ENCODE data around the gene FKBP14. TPM values are rescaled to one million over a fixed set of nuclear protein-coding genes. Genes with fewer than 3 reads are reported as not detected.

The FKBP14 gene
- total RNA-seq, 1 experiment from 2014 or later: 42.9 TPM

DNA sequence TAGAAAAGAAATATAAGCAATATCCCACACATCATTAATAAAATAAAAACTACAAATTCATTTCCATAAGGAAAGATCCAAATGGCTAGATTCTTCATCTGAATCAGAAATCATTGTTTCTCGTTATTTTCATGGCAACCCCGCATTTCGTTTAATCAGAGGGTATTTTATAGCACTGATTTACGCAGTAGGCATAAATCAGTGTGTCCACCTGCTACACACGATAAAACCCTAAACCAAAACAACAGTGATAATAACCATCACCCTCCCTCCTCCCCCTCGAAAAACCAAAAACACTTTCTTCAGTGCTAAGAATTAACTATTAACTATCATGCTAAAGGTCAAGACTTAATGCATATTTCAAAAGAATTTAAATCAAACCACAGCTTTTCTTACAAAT lies 16.5 kb downstream of the FKBP14 start:
- in situ Hi-C loops (cut with HindIII; ENCODE audit: low pct_unique_long_range_greater_than_20kb, low sequenced_read_pairs): loop anchor here (5.0 kb wide), 1 partner anchor 52 kb away; no protein-coding TSS in a partner anchor
- DNase-seq (ENCODE audit: low read depth, low spot score): no peak

DNA sequence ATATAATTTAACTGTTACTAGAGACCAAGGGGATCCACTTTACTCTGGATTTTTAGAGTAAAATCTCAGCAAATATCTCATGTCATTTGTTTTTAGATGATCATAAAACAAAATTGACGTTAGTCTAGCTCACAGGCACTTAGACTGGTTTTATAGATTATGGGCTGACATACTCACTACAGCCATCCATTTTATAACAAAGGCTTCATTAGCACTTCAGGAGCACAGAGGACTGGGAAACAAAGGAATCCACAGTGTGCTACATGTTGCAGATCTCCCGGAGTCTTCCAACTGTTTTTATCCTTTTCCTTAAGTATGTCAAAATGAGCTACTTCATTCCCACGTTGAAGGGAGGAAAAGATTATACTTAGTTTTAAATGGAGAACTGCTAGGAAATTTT lies 21.0 kb downstream of the FKBP14 start:
- DNase-seq (ENCODE audit: low read depth, low spot score): peak; percentile 24
- in situ Hi-C loops (cut with HindIII; ENCODE audit: low pct_unique_long_range_greater_than_20kb, low sequenced_read_pairs): no loop called here

DNA sequence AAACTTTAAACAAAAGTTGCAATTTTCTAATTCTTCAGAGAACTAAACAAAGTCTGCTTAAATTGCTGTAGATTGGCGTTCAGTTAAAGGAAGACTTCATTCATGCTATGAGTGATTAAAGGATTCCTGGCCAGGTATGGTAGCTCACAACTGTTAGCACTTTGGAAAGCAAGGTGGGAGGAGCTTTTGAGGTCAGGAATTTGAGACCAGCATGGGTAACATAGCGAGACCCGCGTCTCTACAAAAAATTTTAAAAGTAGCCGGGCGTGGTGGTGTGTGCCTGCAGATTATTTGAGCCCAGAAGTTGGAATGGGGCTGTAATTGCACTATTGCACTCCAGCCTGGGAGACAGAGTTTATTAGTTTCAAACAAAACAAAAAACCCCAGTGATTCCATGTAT lies 23.4 kb downstream of the FKBP14 start:
- in situ Hi-C loops (cut with HindIII; ENCODE audit: low pct_unique_long_range_greater_than_20kb, low sequenced_read_pairs): no loop called here

GRCh38 chr7:30001998-30002397 lies 24.5 kb downstream of the FKBP14 start:
- in situ Hi-C loops (cut with HindIII; ENCODE audit: low pct_unique_long_range_greater_than_20kb, low sequenced_read_pairs): no loop called here
- DNase-seq (ENCODE audit: low read depth, low spot score): no peak

More for the DNA sequence above, 23.4 kb downstream of the FKBP14 start:
- DNase-seq (ENCODE audit: low read depth, low spot score): no peak

GRCh38 chr7:29998489-29998888 lies 28.0 kb downstream of the FKBP14 start:
- DNase-seq (ENCODE audit: low read depth, low spot score): no peak
- in situ Hi-C loops (cut with HindIII; ENCODE audit: low pct_unique_long_range_greater_than_20kb, low sequenced_read_pairs): no loop called here

DNA sequence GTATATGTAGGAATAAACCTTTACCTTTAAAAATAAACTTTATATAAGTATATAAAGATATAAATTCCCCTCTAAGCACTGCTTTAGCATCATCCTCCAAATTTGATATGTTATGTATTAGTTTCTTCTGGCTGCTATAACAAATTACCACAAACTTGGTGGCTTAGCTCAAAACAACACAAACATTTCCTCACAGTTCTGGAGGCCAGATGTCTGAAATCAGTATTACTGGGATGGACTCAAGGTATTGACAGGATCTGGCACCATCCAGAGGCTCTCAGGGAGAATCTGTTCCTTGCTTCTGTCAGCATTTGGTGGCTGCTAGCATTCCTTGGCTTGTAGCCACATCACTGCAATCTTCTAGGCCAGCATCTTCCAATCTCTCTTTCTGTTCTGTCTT lies 30.2 kb downstream of the FKBP14 start:
- DNase-seq (ENCODE audit: low read depth, low spot score): no peak
- in situ Hi-C loops (cut with HindIII; ENCODE audit: low pct_unique_long_range_greater_than_20kb, low sequenced_read_pairs): no loop called here

DNA sequence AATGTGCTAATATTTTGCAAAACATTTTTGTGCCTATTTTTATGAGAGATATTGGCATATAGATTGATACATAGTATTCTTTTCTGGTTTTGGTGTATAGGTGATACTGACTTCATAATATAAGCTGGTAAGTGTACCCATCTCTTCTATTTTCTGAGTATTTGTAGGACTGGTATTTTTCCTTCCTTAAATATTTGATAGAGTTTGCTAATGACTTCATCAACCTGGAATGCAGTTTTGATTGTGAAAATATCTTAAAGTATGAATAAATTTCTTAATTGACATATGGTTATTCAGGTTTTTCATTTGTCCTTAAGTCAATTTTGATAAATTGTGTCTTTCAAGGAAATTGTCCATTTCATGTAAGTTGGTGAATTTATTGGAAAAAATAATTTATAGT lies 30.9 kb downstream of the FKBP14 start:
- in situ Hi-C loops (cut with HindIII; ENCODE audit: low pct_unique_long_range_greater_than_20kb, low sequenced_read_pairs): no loop called here
- DNase-seq (ENCODE audit: low read depth, low spot score): no peak

GRCh38 chr7:29993140-29993539 lies 33.4 kb downstream of the FKBP14 start:
- no peak for DNase-seq (ENCODE audit: low read depth, low spot score)
- in situ Hi-C loops (cut with HindIII; ENCODE audit: low pct_unique_long_range_greater_than_20kb, low sequenced_read_pairs): no loop called here

DNA sequence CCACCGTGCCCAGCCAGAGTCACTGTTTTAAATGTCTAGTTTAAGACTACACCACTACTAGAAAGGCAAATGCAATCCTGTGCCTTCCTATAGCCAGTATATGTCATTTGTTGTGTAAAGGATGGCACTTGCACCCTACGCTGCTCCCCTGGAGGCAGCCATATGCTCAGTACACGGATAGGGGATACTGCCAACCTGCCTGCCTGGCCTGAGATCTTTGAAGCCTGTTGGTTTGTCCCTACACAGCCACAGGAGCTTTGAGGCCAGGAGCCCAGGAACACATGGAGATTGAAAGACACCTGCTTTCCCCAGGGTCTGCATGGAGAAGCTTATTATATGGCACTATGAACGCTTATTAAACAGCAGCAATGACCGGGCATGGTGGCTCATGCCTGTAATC lies 34.6 kb downstream of the FKBP14 start:
- DNase-seq (ENCODE audit: low read depth, low spot score): no peak
- in situ Hi-C loops (cut with HindIII; ENCODE audit: low pct_unique_long_range_greater_than_20kb, low sequenced_read_pairs): no loop called here

DNA sequence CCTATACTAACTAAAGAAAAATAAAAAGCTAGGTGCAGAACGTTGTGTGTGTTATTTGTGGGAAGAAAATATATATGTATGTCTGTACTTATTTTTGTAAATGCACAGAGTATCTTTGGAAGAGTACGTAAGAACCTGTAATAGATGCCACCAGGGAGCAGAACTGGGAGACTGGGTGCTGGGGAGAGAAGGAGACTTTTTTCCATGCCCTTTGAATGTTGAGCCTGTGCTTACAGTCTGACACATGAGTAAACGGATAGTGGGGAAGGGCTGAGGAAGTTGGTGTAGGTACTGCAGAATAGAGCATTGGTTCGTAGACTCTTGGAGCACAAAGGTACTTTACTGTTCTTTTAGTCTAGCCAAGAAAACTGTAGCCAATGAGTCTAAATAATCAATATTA lies 35.6 kb downstream of the FKBP14 start:
- no peak for DNase-seq (ENCODE audit: low read depth, low spot score)
- in situ Hi-C loops (cut with HindIII; ENCODE audit: low pct_unique_long_range_greater_than_20kb, low sequenced_read_pairs): no loop called here

DNA sequence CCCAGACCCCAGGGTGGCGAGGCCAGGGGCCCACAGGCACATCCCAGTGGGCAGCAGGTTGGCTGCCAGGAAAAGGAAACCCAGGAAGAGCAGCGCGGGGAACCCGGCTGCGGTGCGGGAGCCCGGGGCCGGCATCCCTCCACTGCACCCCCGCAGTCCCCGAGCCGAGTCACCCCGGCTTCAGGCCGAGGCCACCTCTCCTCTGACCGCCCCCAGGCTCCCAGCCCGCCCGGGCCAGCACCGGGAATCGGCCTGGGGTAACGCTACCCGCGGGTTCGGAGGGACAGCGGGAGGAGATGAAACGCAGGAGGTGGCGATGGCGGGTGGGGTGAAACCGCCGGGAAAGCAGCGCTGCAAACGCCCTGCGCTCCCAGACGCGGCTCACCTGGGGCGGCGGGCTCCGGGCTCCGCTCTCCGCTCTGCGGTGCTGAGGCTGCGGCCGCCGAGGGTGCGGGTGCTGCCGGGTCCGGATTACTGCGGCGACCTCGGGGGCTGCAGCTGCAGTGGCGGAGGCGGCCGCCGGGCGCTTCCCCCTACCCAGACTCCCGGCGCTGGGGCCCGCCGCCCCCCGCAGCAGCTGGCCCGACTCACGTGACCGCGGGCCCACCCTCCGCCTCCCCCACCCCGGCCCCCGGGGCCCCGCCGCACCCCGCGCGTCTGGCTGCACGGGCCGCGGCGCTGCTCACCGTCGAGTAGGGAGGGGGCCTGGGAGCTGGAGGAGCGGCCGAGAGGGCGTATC lies 37.1 kb downstream of the FKBP14 start, which contains the start of gene SCRN1:
Gene SCRN1, minus strand, starts transcription at position 545 of the 739 bp plus-strand sequence. CDS start 20,734 bp downstream, outside the sequence.
- in situ Hi-C loops (cut with HindIII; ENCODE audit: low pct_unique_long_range_greater_than_20kb, low sequenced_read_pairs): no loop called here
- DNase-seq (ENCODE audit: low read depth, low spot score): no peak

GRCh38 chr7:29988424-29989256 lies 37.9 kb downstream of the FKBP14 start:
- peak; percentile 85 for DNase-seq (ENCODE audit: low read depth, low spot score)
- in situ Hi-C loops (cut with HindIII; ENCODE audit: low pct_unique_long_range_greater_than_20kb, low sequenced_read_pairs): no loop called here

DNA sequence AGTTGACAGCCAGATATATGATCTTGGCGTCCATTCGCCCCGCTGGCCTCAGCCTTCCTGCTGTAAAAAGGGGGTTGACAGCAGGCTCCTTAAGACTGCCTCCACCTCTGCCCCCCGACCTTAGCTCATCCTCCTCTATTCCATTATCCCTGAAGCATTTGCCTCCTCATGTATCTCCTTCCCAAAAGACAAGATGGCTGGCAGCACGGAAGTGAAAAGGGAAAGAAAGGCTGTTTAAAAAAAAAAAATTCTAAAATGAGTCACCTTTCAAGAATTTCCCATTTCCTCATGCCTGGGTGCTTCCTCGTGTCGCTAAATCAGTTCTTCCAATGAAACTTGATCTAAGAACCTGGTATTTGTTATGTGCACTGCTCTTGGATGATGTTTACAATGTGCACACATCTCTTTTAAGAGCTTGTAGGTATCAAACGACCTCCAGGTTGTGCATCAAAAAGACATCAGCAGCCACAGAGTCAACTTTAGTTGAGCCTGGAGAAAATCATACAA lies 38.6 kb downstream of the FKBP14 start:
- peak; percentile 70 for DNase-seq (ENCODE audit: low read depth, low spot score)
- in situ Hi-C loops (cut with HindIII; ENCODE audit: low pct_unique_long_range_greater_than_20kb, low sequenced_read_pairs): no loop called here

DNA sequence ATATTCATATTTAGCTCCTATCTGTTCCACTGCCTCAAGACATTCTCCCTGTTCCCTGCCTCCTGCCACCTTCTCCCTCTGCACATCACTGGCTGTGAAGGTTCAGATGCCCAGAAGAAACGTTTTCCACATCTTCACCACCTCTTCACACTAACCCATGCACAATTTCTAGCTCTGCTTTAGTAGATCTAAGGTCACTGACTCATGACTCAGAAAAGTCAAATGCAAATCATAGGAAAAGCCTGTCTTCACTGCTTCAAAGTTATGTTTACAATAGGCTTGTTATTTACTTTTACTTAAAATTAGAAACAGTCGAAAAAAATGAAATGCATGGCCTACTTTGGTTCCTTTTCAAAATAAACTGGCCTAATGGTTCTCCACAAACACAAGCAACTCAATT lies 39.4 kb downstream of the FKBP14 start:
- DNase-seq (ENCODE audit: low read depth, low spot score): no peak
- in situ Hi-C loops (cut with HindIII; ENCODE audit: low pct_unique_long_range_greater_than_20kb, low sequenced_read_pairs): no loop called here

DNA sequence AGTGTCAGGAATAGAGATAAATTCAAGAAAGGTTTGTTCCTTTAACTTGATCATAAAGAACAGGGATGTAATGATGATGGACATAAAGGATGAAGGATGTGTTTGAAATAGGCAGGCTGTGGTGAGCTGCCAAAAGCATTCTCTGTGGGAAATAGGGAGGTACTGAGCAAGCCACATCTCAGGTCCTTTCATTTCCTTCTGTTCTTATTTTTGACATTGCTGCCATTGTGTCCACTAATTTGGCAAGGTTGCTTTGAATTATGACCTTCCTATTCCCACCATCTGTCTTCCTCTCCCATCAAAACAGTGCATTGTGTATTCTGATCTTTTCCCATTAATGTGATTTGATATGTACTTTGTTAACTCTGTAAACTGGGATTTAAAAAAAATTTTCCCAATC lies 46.4 kb downstream of the FKBP14 start:
- in situ Hi-C loops (cut with HindIII; ENCODE audit: low pct_unique_long_range_greater_than_20kb, low sequenced_read_pairs): no loop called here
- no peak for DNase-seq (ENCODE audit: low read depth, low spot score)

GRCh38 chr7:29977886-29978651 lies 48.4 kb downstream of the FKBP14 start:
- in situ Hi-C loops (cut with HindIII; ENCODE audit: low pct_unique_long_range_greater_than_20kb, low sequenced_read_pairs): no loop called here
- DNase-seq (ENCODE audit: low read depth, low spot score): peak; percentile 53

DNA sequence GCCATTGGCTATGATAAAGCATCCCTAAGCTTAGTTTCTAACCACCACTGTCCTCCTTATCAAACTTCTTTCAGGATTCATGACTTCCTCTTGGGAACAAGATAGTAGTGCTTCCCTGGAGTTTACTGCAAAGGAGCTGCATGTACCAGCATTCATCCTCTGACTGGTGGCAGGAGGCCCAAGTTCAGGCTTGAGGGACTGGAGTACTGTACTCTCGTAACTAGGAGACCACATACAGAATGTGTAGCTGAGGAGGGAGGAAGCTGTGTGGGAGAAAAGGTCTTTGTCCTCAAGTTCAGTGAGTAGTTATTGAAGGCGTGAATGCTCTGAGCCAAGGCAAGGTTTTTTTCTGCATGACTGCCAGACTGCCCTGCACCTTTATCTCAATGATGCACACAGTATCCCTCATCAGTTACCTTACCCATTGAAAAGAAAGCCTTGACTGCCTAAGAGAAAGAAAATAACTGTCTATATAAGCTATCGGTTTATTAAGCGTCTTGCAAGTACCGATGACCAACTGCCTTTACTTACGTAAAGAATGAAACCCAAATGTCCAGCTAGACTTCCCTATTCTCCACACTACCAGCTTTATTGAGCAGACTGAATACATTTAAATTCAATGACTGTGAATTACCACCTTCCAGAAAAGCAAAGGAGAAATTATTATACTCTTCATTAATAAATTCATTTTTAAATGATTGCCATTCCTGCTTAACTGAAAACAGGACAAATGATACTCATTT lies 49.7 kb downstream of the FKBP14 start:
- DNase-seq (ENCODE audit: low read depth, low spot score): peak; percentile 27
- in situ Hi-C loops (cut with HindIII; ENCODE audit: low pct_unique_long_range_greater_than_20kb, low sequenced_read_pairs): no loop called here

Measured in SK-MEL-5 (cell line).